ENCODE data around the gene SAPCD1.
A peak's percentile ranks its signal among the peaks of the same experiment; 100 is the strongest.

SAPCD1 gene

DNA sequence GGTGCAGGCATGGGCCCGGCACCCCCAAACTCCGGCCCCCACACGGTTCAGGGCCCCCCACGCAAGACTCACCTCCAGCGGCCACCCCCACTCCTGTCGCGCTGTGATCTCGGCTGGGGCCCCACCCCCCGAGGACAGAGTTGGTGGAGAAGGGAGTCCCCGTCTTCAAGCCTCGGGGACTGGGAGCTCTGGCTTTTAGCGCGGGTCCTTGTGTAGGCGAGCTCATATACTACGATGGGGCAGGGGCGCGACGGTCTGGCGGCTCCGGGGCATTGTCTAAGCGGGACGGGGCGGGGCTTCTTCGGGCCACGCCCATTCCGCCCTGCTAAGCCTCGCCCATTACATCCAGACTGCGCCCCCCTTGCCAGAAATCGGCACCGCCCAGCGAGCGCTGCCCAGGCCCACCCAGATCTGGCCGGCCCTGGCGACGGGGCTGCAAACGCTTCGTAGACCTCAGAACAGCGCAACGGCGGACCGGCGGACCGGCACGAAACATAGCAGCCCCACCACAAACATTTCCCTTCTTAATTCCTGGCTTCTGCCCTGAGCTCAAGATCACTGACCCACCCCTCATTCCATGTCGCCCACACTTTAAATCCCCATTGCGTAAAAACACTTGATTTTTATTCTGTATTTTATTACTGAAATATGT, 32.4 kb upstream of the SAPCD1 start:
- Histone ChIP-seq H3K9ac (ENCODE audit: low read length) (peak overlapping the region; percentile 98), H2BK5ac (ENCODE audit: low read depth, low read length, poor library complexity, severe bottlenecking) (no peak overlapping the region), H2BK120ac (ENCODE audit: low read depth, low read length) (peak overlapping the region; percentile 82), H3K23ac (ENCODE audit: low read length in 2 of 2) (no peak overlapping the region), H2AFZ (ENCODE audit: low read depth, low read length) (no peak overlapping the region), H3K9me3 (ENCODE audit: control insufficient read depth, low read length) (no peaks in the 10 kb centered on the region), H4K8ac (ENCODE audit: low read length) (peak overlapping the region; percentile 96), H3K14ac (ENCODE audit: low read length in 2 of 2) (peak overlapping the region in 1 of 2 experiments; percentile 56), H2BK12ac (ENCODE audit: low read length in 2 of 2) (no peak overlapping the region), H2AK5ac (ENCODE audit: low read length, severe bottlenecking) (no peak overlapping the region), H3K18ac (ENCODE audit: low read depth in 1 of 2, low read length in 2 of 2) (peak overlapping the region; percentile 85 to 89), H2BK15ac (ENCODE audit: low read depth, poor library complexity, severe bottlenecking) (peak overlapping the region; percentile 87), H3K4me1 (ENCODE audit: control insufficient read depth, insufficient read depth, low read depth, low read length) (peaks cover 22% of the 10 kb centered on the region), H3K4ac (ENCODE audit: low read depth in 1 of 2, low read length in 2 of 2) (peak overlapping the region; percentile 66 to 80), H3K4me3 (ENCODE audit: insufficient read depth in 1 of 2, low read depth in 1 of 2, low read length in 2 of 2) (peak overlapping the region; percentile 74 to 93), H3K36me3 (ENCODE audit: control insufficient read depth in 1 of 2, insufficient read depth in 2 of 2, low read depth in 1 of 2, low read length in 2 of 2) (peaks cover 57 to 67% of the 10 kb centered on the region in 2 experiments), H3K27me3 (ENCODE audit: control insufficient read depth in 1 of 2, insufficient read depth in 1 of 2, low read length in 2 of 2) (no peaks in the 10 kb centered on the region), H3K79me1 (replicated peaks; ENCODE audit: low read length, poor library complexity, severe bottlenecking) (peaks cover 19% of the 10 kb centered on the region), H3K27ac (ENCODE audit: low read length, poor library complexity, severe bottlenecking) (peak overlapping the region; percentile 67), H3K4me2 (ENCODE audit: low read length, poor library complexity, severe bottlenecking) (peak overlapping the region; percentile 82), H4K91ac (ENCODE audit: low read length) (peak overlapping the region; percentile 89)
- under 1% methylated on average over 31 of the region's 46 CpGs for WGBS
- peak; percentile 92 for DNase-seq

DNA sequence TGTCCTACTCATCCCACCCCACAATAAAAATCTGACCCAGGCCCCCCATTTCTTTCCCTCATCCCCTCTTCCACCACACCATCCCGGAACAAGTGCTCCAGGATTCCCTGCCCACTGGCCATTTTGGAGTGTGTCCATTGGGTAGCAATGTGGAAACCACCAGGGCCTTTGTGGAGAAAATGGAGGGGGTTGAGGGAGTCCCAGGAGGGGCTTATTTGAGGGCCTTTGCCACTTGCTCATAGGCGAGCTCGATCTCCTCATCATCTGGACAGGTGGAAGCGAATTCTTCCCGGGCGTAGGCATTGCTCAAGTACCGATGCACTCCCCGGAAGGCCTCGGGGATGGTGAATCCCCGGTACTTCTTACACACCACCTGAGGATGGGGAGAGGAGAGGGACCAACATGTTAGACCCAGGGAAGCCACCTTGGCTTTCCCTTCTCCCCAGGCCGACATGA, 31.8 kb upstream of the SAPCD1 start:
- H3K27me3 ChIP-seq (ENCODE audit: control insufficient read depth in 1 of 2, insufficient read depth in 1 of 2, low read length in 2 of 2): no peaks in the 10 kb centered on the region
- H3K4ac ChIP-seq (ENCODE audit: low read depth in 1 of 2, low read length in 2 of 2): no peak overlapping the region
- no peak overlapping the region for H2BK120ac ChIP-seq (ENCODE audit: low read depth, low read length)
- no peak overlapping the region for H2AK5ac ChIP-seq (ENCODE audit: low read length, severe bottlenecking)
- DNase-seq: no peak
- H3K4me2 ChIP-seq (ENCODE audit: low read length, poor library complexity, severe bottlenecking): peak overlapping the region; percentile 82
- no peak overlapping the region for H2BK12ac ChIP-seq (ENCODE audit: low read length in 2 of 2)
- peaks cover 57 to 66% of the 10 kb centered on the region in 2 experiments for H3K36me3 ChIP-seq (ENCODE audit: control insufficient read depth in 1 of 2, insufficient read depth in 2 of 2, low read depth in 1 of 2, low read length in 2 of 2)
- H3K18ac ChIP-seq (ENCODE audit: low read depth in 1 of 2, low read length in 2 of 2): no peak overlapping the region
- WGBS: 77% methylated on average over 10 of the region's 11 CpGs
- H2BK5ac ChIP-seq (ENCODE audit: low read depth, low read length, poor library complexity, severe bottlenecking): no peak overlapping the region
- H2AFZ ChIP-seq (ENCODE audit: low read depth, low read length): no peak overlapping the region
- peak overlapping the region; percentile 8 for H4K91ac ChIP-seq (ENCODE audit: low read length)
- peaks cover 22% of the 10 kb centered on the region for H3K4me1 ChIP-seq (ENCODE audit: control insufficient read depth, insufficient read depth, low read depth, low read length)
- H3K23ac ChIP-seq (ENCODE audit: low read length in 2 of 2): no peak overlapping the region
- no peaks in the 10 kb centered on the region for H3K9me3 ChIP-seq (ENCODE audit: control insufficient read depth, low read length)
- peak overlapping the region; percentile 19 for H3K27ac ChIP-seq (ENCODE audit: low read length, poor library complexity, severe bottlenecking)
- H3K14ac ChIP-seq (ENCODE audit: low read length in 2 of 2): no peak overlapping the region
- peak overlapping the region; percentile 98 for H3K9ac ChIP-seq (ENCODE audit: low read length)
- H2BK15ac ChIP-seq (ENCODE audit: low read depth, poor library complexity, severe bottlenecking): peak overlapping the region; percentile 62
- H3K79me1 ChIP-seq (replicated peaks; ENCODE audit: low read length, poor library complexity, severe bottlenecking): peaks cover 19% of the 10 kb centered on the region
- peak overlapping the region in 1 of 2 experiments; percentile 93 for H3K4me3 ChIP-seq (ENCODE audit: insufficient read depth in 1 of 2, low read depth in 1 of 2, low read length in 2 of 2)
- H4K8ac ChIP-seq (ENCODE audit: low read length): peak overlapping the region; percentile 80

DNA sequence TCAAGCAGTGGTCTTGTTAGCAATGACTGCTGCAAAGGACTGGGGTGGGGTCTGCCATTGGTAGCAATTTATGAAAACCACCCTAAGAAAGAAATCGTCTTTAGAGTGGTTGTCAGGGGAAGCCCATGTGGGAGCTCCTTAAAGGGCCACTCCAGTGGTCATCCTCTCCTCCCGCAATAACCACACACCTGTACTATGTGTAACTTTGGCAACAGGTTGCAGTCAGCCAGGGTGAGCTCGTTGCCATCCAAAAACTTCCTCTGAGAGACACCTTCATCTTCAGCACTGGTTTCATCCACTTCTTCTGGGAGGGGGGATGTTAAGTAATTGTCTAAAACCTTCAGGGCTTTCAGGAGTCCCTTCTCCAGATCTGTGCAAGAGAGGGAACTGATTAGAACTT, 30.4 kb upstream of the SAPCD1 start:
- Histone ChIP-seq H4K91ac (ENCODE audit: low read length) (no peak overlapping the region), H2BK5ac (ENCODE audit: low read depth, low read length, poor library complexity, severe bottlenecking) (no peak overlapping the region), H3K79me1 (replicated peaks; ENCODE audit: low read length, poor library complexity, severe bottlenecking) (peaks cover 21% of the 10 kb centered on the region), H3K9me3 (ENCODE audit: control insufficient read depth, low read length) (no peaks in the 10 kb centered on the region), H2BK12ac (ENCODE audit: low read length in 2 of 2) (no peak overlapping the region), H3K14ac (ENCODE audit: low read length in 2 of 2) (no peak overlapping the region), H2AFZ (ENCODE audit: low read depth, low read length) (no peak overlapping the region), H2BK15ac (ENCODE audit: low read depth, poor library complexity, severe bottlenecking) (no peak overlapping the region), H3K4me2 (ENCODE audit: low read length, poor library complexity, severe bottlenecking) (no peak overlapping the region), H3K27ac (ENCODE audit: low read length, poor library complexity, severe bottlenecking) (no peak overlapping the region), H2BK120ac (ENCODE audit: low read depth, low read length) (no peak overlapping the region), H3K9ac (ENCODE audit: low read length) (peak overlapping the region; percentile 12), H4K8ac (ENCODE audit: low read length) (no peak overlapping the region), H3K4me3 (ENCODE audit: insufficient read depth in 1 of 2, low read depth in 1 of 2, low read length in 2 of 2) (peak overlapping the region in 1 of 2 experiments; percentile 14), H3K27me3 (ENCODE audit: control insufficient read depth in 1 of 2, insufficient read depth in 1 of 2, low read length in 2 of 2) (no peaks in the 10 kb centered on the region), H3K18ac (ENCODE audit: low read depth in 1 of 2, low read length in 2 of 2) (no peak overlapping the region), H2AK5ac (ENCODE audit: low read length, severe bottlenecking) (no peak overlapping the region), H3K4ac (ENCODE audit: low read depth in 1 of 2, low read length in 2 of 2) (no peak overlapping the region), H3K23ac (ENCODE audit: low read length in 2 of 2) (peak overlapping the region in 1 of 2 experiments; percentile 54), H3K4me1 (ENCODE audit: control insufficient read depth, insufficient read depth, low read depth, low read length) (peaks cover 25% of the 10 kb centered on the region), H3K36me3 (ENCODE audit: control insufficient read depth in 1 of 2, insufficient read depth in 2 of 2, low read depth in 1 of 2, low read length in 2 of 2) (peaks cover 48 to 52% of the 10 kb centered on the region in 2 experiments)
- WGBS: 98% methylated on average over 3 of the region's 3 CpGs
- no peak for DNase-seq

DNA sequence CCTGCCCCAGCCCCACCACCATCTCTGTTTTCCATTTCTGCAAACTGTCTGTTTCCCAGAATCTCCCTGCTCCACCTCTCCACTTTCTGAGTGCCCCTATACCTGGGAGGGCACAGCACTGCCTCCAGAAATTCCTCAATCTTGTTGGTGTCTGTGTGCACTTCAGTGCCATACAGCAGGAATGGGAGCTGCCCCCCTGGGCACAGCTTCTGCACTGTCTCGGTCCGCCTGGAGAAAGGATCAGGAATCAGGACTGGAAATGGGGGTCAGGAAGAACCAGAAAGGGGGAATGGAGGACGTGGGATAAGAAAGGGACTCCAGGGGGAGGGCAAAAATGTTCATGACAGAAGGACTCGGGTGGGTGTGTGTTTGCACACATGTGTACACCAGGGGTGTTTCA, 28.7 kb upstream of the SAPCD1 start:
- Histone ChIP-seq H3K4me1 (ENCODE audit: control insufficient read depth, insufficient read depth, low read depth, low read length) (peaks cover 31% of the 10 kb centered on the region), H3K27ac (ENCODE audit: low read length, poor library complexity, severe bottlenecking) (peak overlapping the region; percentile 97), H3K14ac (ENCODE audit: low read length in 2 of 2) (no peak overlapping the region), H3K4ac (ENCODE audit: low read depth in 1 of 2, low read length in 2 of 2) (peak overlapping the region in 1 of 2 experiments; percentile 21), H3K9me3 (ENCODE audit: control insufficient read depth, low read length) (no peaks in the 10 kb centered on the region), H3K18ac (ENCODE audit: low read depth in 1 of 2, low read length in 2 of 2) (peak overlapping the region in 1 of 2 experiments; percentile 4), H2BK12ac (ENCODE audit: low read length in 2 of 2) (peak overlapping the region in 1 of 2 experiments; percentile 6), H3K9ac (ENCODE audit: low read length) (peak overlapping the region; percentile 100), H2AFZ (ENCODE audit: low read depth, low read length) (no peak overlapping the region), H4K8ac (ENCODE audit: low read length) (no peak overlapping the region), H3K79me1 (replicated peaks; ENCODE audit: low read length, poor library complexity, severe bottlenecking) (peaks cover 5% of the 10 kb centered on the region), H4K91ac (ENCODE audit: low read length) (no peak overlapping the region), H3K4me3 (ENCODE audit: insufficient read depth in 1 of 2, low read depth in 1 of 2, low read length in 2 of 2) (peak overlapping the region in 1 of 2 experiments; percentile 100), H2BK15ac (ENCODE audit: low read depth, poor library complexity, severe bottlenecking) (no peak overlapping the region), H3K23ac (ENCODE audit: low read length in 2 of 2) (no peak overlapping the region), H3K27me3 (ENCODE audit: control insufficient read depth in 1 of 2, insufficient read depth in 1 of 2, low read length in 2 of 2) (no peaks in the 10 kb centered on the region), H2AK5ac (ENCODE audit: low read length, severe bottlenecking) (peak overlapping the region; percentile 51), H3K4me2 (ENCODE audit: low read length, poor library complexity, severe bottlenecking) (peak overlapping the region; percentile 72), H2BK5ac (ENCODE audit: low read depth, low read length, poor library complexity, severe bottlenecking) (peak overlapping the region; percentile 3), H2BK120ac (ENCODE audit: low read depth, low read length) (no peak overlapping the region), H3K36me3 (ENCODE audit: control insufficient read depth in 1 of 2, insufficient read depth in 2 of 2, low read depth in 1 of 2, low read length in 2 of 2) (peaks cover 32 to 41% of the 10 kb centered on the region in 2 experiments)
- 75% methylated on average over 4 of the region's 4 CpGs for WGBS
- DNase-seq: no peak
